SJCRH30 (cell line): ENCODE data around the gene MALT1. TPM values are rescaled to one million over a fixed set of nuclear protein-coding genes. Genes with fewer than 3 reads are reported as not detected.
A peak's percentile ranks its signal among the peaks of the same experiment; 100 is the strongest.

Experiments
- DNase-seq, 2 experiments: peaks; one replicate each; pipeline ENCODE4 v3.0.0-alpha.2; 2015 to 2020
- H3K27ac ChIP-seq: fragments of 250-450 bp; sonication (Bioruptor Pico); 2 replicates; pipeline ENCODE4 v1.5.1; 2020; ENCODE audit warnings: mild to moderate bottlenecking, moderate library complexity
- H3K27me3 ChIP-seq: fragments of 250-450 bp; sonication (Bioruptor Pico); 2 replicates; pipeline ENCODE4 v1.5.1; 2020; ENCODE audit warnings: mild to moderate bottlenecking, moderate library complexity
- H3K36me3 ChIP-seq: fragments of 250-450 bp; sonication (Bioruptor Pico); 2 replicates; pipeline ENCODE4 v1.5.1; 2020; ENCODE audit warnings: mild to moderate bottlenecking, moderate library complexity
- H3K4me1 ChIP-seq: fragments of 250-450 bp; sonication (Bioruptor Pico); 2 replicates; pipeline ENCODE4 v1.5.1; 2020; ENCODE audit warnings: mild to moderate bottlenecking, moderate library complexity
- H3K4me3 ChIP-seq: fragments of 250-450 bp; sonication (Bioruptor Pico); 2 replicates; pipeline ENCODE4 v1.5.1; 2020; ENCODE audit warnings: mild to moderate bottlenecking, moderate library complexity
- H3K9me3 ChIP-seq: fragments of 250-450 bp; sonication (Bioruptor Pico); replicated peaks from 2 replicates; pipeline ENCODE4 v1.5.1; 2020; ENCODE audit warnings: mild to moderate bottlenecking, moderate library complexity
- total RNA-seq: library from RNA; depleted of rRNA; stranded (reverse); fragments of >200 nt; shearing (Covaris generic); gene quantifications from 2 replicates; pipeline ENCODE4 v1.2.3, GENCODE V29; 2014

MALT1 gene
- total RNA-seq, 1 experiment from 2014 or later, result 12.2 TPM

DNA sequence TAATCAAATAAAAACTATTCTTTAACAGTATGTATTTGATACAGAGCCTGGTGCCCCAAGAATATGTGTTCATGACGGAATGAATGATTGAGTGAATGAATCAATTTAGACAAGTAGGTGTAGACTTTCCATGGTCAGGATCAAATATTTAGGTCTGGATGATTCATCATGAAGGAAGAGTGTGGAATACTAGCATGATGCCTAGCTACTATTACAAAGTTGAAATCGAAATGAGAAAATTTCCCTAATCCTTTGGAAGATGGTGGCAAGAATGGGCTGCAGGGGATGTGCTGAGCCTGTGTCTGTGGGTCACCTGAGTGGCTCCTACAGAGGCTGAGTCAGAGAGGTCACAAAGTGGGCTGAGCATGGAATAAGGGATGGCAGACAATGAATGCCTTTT is 3.1 kb upstream of the MALT1 start:
- DNase-seq, result no peak
- Histone ChIP-seq H3K4me3 (no peak overlapping the region), H3K27me3 (no peaks in the 10 kb centered on the region), H3K36me3 (no peaks in the 10 kb centered on the region), H3K9me3 (no peaks in the 10 kb centered on the region), H3K4me1 (peaks cover 4% of the 10 kb centered on the region; the same call in 1 of the 2 replicates), H3K27ac (no peak overlapping the region)

DNA sequence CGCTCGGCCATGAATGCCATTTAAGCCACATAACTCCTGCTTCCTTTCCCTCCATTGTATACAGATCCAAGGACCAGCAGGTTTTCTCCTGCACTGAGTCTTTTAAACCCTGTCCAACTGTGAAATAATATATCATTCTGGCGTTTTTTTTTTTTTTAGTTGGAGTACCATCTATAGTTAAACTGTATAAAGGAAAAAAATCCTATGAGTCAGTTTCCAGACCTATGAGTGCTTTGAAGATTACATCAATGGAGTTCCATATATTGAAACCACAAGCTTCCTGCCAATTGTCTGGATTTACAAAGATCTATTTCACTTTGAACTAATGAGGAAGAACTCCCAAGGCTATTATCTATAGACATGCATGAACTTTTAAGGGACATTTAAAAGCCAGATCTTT is 2.4 kb upstream of the MALT1 start:
- Histone ChIP-seq H3K36me3 (no peaks in the 10 kb centered on the region), H3K4me1 (peaks cover 4% of the 10 kb centered on the region; the same call in 1 of the 2 replicates), H3K4me3 (no peak overlapping the region), H3K27me3 (no peaks in the 10 kb centered on the region), H3K27ac (no peak overlapping the region), H3K9me3 (no peaks in the 10 kb centered on the region)
- no peak for DNase-seq

DNA sequence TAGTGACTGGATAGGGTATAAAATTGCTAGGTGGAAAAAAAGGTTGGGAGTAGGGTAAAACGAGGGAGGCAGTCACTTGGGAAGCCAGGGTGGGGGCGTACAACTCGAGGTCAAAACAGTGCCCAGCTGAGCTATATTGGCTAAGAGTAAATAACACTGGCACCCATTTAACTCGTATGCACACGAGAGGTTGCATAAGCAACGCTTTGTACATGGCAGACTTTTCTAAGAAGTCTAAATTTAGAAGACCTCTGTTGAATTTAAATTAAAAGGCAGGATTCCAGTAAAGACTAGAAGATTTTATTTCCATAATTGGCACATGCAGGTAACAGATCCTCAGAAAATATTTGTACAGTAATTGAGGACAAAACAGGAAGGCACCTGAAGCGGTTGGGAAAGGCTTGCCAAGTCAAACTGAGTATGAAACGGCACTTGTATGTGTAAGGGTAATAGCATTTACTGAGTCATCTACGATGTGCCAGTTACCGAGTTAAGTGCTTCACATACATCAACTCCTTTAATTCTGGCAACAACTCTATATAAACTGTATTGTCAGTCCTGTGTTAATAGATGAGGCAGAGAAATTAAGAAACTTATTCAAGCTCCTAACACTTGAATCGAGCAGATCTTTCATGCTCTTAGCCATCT is 1.4 kb upstream of the MALT1 start:
- Histone ChIP-seq H3K4me3 (peak overlapping the region; percentile 92), H3K36me3 (no peaks in the 10 kb centered on the region), H3K27me3 (no peaks in the 10 kb centered on the region), H3K4me1 (peaks cover 4% of the 10 kb centered on the region; the same call in 1 of the 2 replicates), H3K9me3 (no peaks in the 10 kb centered on the region), H3K27ac (no peak overlapping the region)
- DNase-seq, result no peak

DNA sequence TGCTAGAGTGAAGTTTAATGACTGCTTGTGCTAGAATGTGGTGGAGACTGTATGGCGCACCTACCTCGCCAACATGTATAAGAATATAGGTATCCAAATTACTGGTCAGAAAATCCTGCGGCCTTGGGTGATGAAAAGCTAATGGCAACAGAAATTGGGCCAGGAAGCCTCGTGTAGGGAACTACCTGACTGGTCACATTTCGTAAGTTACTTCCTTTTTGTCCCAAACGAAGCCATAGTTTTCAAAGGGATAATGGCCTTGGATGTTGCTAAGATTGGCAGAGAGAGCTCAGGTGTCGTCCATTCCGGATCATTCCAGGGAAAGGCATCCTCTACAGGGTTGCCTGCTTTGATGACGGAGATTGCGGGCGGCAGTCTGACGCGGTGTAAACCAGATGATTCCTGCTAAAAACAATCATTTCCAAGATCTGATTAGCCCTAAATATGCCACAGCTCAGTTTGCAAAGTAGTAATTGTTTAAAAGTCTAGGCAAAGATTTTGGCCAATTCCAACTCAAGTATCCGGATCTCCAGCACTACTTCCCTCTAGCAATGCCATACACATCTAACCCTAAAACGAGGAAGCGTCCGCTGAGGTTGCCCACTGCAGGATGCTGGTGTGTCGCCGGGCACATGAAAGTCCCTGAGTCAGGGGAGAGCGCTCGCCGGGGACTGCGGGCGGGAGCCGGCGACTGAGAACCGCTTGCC is 708 bp upstream of the MALT1 start:
- no peak for DNase-seq
- Histone ChIP-seq H3K9me3 (no peaks in the 10 kb centered on the region), H3K4me1 (peaks cover 4% of the 10 kb centered on the region; the same call in 1 of the 2 replicates), H3K27ac (peak overlapping the region; percentile 47), H3K27me3 (no peaks in the 10 kb centered on the region), H3K4me3 (peak overlapping the region; percentile 92), H3K36me3 (no peaks in the 10 kb centered on the region)

DNA sequence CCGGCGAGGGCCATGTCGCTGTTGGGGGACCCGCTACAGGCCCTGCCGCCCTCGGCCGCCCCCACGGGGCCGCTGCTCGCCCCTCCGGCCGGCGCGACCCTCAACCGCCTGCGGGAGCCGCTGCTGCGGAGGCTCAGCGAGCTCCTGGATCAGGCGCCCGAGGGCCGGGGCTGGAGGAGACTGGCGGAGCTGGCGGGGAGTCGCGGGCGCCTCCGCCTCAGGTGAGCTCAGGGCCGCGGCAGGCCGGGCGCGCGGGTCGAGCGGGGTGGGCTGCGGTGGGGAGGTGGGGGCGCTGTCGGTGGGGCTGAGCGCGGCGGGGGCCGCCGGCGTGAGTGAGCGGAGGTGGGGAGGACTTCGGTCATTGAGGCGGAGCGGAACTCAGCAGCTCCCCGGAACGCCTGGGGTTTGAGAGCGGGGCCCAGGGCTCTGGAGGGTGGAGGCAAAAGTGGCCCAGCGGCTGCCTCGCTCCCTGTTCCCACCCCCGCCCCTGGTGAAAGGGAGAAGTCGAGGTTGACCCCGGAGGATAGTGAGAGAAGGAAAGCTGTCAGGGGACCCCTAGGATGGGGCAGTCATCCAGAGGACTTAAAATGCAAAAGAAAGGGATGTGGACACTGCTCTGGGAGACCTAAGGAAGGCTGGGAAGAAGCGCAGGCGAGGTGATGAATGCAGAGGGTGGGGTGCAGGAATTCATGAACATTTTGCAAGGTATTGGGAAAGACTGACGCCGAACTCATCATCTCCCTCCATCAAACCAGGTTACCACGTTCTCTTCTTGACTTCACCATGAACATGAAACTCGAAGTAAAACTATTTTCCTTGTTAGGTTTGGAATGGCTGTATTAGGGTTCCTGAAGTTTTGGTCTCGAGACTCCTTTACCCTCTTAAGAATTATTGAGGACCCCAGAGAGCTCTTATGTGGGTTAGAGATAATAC is 633 bp downstream of the MALT1 start:
- Histone ChIP-seq H3K27me3 (no peaks in the 10 kb centered on the region), H3K36me3 (no peaks in the 10 kb centered on the region), H3K9me3 (no peaks in the 10 kb centered on the region), H3K4me1 (peaks cover 4% of the 10 kb centered on the region; the same call in 1 of the 2 replicates), H3K4me3 (peak overlapping the region; percentile 92), H3K27ac (peak overlapping the region; percentile 30; the same call in 1 of the 2 replicates)
- peak; percentile 43 to 48 for DNase-seq

DNA sequence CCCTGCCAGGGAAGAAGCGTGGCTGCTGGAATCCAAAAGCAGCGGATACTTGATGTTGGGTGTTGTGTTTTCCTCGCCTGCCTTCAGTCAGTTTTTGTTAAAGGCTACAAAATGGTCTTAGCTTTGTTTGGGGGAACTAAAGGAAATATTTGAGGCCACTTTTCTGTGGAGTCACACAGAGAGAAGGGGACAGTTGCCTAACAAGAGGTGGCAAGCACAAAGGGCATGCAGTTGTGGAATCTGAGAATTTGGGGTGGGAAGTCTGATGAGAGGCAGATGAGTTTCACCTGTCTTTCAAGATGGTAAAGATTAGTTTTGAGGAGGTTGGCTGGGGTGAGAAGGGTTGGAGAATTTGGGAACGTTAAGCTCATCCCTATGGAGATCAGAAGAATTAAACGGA is 2.9 kb downstream of the MALT1 start:
- Histone ChIP-seq H3K27ac (no peak overlapping the region), H3K9me3 (no peaks in the 10 kb centered on the region), H3K27me3 (no peaks in the 10 kb centered on the region), H3K4me1 (peaks cover 2% of the 10 kb centered on the region; the same call in 1 of the 2 replicates), H3K4me3 (no peak overlapping the region), H3K36me3 (no peaks in the 10 kb centered on the region)
- no peak for DNase-seq

DNA sequence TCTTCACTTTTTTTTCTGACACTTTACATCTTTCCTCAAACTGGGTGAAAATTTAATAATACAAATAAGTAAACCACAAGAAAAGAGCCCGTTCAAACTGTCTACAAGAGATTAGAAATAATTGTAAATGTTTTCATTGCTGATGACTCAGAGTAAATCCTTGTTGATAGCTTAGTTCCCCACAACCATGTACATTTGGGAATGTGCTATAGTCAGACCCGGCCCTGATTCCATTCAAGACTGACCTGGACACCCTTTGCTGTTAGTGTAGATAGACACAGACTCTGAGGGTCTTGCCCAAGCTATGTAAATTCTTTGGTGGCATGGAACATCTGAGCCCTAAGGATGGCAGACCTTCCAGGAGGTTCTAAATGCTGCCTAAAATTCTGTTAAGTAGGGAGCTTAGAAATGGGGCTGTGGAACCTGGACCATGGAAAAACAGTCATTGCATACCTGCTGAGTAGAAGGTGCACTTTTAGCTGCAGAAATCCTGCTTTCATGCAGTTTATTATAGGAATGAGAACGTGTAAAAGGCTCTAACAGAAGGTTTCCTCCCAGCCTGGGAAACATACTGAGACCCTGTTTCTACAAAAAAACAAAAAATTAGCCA is 3.7 kb downstream of the MALT1 start:
- H3K4me1 ChIP-seq, result no peaks in the 10 kb centered on the region
- H3K27ac ChIP-seq, result no peak overlapping the region
- no peaks in the 10 kb centered on the region for H3K27me3 ChIP-seq
- no peak overlapping the region for H3K4me3 ChIP-seq
- DNase-seq, result no peak
- H3K36me3 ChIP-seq, result no peaks in the 10 kb centered on the region
- no peaks in the 10 kb centered on the region for H3K9me3 ChIP-seq

DNA sequence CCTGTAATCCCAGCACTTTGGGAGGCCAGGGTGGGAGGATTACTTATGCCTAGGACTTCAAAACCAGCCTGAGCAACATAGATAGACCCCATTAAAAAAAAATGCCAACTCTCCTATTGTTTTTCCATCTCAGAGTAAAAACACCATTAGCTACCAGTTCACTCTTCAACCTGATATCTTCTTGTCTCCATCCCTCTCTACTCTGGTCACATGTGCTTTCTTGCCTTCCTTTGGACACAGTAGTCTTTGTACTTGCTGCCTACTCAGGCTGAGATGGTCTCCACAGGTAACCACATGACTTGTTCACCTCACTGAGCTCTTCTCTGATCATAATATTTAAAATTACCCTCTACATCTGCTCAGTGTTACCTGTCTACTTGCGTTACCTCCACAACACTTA is 5.0 kb downstream of the MALT1 start:
- no peak for DNase-seq
- Histone ChIP-seq H3K36me3 (no peaks in the 10 kb centered on the region), H3K4me3 (no peak overlapping the region), H3K27me3 (no peaks in the 10 kb centered on the region), H3K27ac (no peak overlapping the region), H3K9me3 (no peaks in the 10 kb centered on the region), H3K4me1 (no peaks in the 10 kb centered on the region)

DNA sequence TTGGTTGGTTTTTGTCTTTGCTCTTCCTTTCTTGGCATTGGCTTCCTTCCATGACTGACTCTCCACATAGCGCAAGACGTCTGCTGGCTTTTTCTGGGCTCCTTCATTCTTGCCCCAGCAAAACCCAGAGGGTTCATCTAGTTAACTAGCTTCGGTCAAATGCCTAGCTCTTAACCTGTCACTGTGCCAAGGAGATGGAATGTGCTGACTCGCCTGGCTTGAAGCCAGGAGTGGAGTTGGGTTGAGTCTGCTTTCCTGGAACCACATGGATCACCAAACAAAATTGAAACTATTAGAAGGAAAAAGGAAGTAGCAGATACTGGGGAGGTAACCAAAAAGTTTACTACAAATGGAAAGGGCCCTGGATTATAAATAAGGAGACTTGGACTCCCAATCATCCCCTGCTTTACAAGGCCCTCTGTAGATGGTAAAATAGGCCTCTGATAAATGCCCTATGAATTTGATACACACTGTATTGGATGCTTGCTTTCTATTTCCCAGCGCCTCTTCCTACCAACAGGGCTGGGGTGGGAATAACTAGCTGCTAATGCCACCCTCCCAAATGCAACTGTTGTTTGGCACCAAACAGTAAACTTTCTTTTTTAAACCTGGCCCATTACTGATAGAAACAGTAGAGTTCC is 11.3 kb downstream of the MALT1 start:
- Histone ChIP-seq H3K27me3 (no peaks in the 10 kb centered on the region), H3K9me3 (no peaks in the 10 kb centered on the region), H3K27ac (no peak overlapping the region), H3K4me3 (no peak overlapping the region), H3K4me1 (peaks cover 5% of the 10 kb centered on the region; the same call in 1 of the 2 replicates), H3K36me3 (no peaks in the 10 kb centered on the region)
- DNase-seq, result peak; percentile 19 to 41

DNA sequence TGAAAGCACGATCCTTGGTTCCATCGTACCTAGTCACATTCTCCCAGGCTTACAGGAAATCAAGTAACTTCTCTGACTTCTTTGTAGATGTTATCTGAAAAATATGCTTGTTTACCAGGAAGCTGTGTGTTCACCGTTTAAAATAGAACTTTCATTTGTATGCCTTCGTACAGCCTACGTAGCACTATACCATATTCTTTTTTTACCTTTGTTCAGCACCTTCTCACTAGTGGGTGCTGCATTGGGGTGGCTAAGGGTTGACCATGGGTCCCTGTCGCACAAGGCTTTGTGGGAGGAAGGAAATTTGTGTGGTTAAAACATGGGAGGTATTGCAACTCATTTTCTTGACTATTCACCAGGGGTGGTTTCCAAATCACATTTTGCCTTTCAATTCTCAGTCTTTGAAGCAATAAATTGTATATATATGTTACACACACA is 16.6 kb downstream of the MALT1 start:
- no peak for DNase-seq
- Histone ChIP-seq H3K4me3 (no peak overlapping the region), H3K4me1 (no peaks in the 10 kb centered on the region), H3K27me3 (no peaks in the 10 kb centered on the region), H3K27ac (no peak overlapping the region), H3K36me3 (no peaks in the 10 kb centered on the region), H3K9me3 (no peaks in the 10 kb centered on the region)

DNA sequence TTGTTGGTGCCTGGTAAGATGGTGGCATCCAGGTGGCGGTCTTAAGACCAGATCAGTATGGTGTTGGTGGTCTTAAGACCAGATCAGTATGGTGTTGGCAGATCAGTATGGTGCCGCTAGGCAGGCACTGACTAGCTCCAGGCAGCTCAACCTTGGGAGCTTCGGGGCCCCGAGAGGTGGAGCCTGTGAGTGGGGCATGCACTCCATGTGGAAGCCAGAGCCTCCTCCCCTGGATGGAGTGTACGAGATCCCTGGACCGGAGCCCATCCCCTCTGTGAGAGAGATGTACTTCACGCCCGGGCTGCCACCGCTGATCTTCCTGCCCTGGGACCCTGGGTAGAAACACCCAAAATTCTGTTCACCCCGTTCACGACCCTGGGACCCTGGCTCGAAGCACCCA is 19.0 kb downstream of the MALT1 start:
- Histone ChIP-seq H3K9me3 (no peaks in the 10 kb centered on the region), H3K4me1 (no peaks in the 10 kb centered on the region), H3K36me3 (no peaks in the 10 kb centered on the region), H3K4me3 (no peak overlapping the region), H3K27ac (no peak overlapping the region), H3K27me3 (no peaks in the 10 kb centered on the region)
- DNase-seq, result no peak

DNA sequence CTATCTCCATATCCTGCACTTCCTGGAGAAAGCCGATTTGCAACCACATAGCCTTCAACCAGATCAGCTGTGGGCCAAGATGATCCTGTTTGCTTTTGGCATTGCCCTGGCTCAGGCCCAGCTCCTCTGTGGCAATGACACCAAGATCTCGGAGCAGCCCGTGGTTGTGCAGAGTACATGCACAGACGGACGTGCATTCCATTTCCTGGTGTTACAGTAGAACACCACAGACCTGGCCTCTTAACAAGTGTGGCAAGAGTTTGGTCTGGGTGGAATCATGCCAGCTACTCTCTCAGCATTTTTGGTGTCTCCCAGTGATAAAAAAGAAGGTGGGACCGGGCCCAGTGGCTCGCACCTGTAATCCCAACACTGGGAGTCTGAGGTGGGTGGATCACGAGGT is 20.0 kb downstream of the MALT1 start:
- Histone ChIP-seq H3K27me3 (no peaks in the 10 kb centered on the region), H3K4me3 (no peak overlapping the region), H3K4me1 (no peaks in the 10 kb centered on the region), H3K36me3 (no peaks in the 10 kb centered on the region), H3K9me3 (no peaks in the 10 kb centered on the region), H3K27ac (no peak overlapping the region)
- DNase-seq, result no peak

DNA sequence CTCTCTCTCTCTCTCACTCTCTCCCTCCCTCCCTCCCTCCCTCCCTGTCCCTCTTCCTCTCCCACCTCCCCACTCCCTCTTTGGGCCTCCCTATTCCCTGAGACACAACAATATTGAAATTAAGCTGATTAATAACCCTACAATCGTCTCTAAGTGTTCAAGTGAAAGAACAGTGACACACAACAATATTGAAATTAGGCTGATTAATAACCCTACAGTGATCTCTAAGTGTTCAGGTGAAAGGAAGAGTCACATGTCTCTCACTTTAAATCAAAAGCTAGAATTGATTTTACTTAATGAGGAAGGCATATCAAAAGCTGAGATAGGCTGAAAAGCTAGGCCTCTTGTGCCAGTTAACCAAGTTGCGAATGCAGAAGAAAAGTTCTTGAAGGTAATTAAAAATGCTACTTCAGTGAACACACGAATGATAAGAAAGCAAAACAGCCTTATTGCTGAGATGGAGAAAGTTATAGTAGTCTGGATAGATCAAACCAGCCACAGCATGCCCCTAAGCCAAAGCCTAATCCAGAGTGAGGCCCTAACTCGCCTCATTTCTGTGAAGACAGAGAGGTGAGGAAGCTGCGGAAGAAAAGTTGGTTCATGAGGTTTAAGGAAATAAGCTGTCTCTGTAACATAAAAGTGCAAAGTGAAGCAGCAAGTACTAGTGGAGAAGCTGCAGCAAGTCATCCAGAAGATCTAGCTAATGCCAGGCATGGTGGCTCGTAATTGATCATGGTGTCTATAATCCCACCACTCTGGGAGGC is 21.3 kb downstream of the MALT1 start:
- Histone ChIP-seq H3K27ac (no peak overlapping the region), H3K36me3 (no peaks in the 10 kb centered on the region), H3K9me3 (no peaks in the 10 kb centered on the region), H3K27me3 (no peaks in the 10 kb centered on the region), H3K4me1 (no peaks in the 10 kb centered on the region), H3K4me3 (no peak overlapping the region)
- no peak for DNase-seq
